Stomach (tissue), 4 donors: ENCODE measurements around the gene SURF6.

Experiments
- EP300 ChIP-seq: sonication (generic); formaldehyde crosslinking; IDR thresholded peaks from one replicate; pipeline ENCODE4 v1.6.1; 2017; ENCODE audit warnings: antibody characterized with exemption
- POLR2A ChIP-seq, 4 donors: fragments of 450-650 bp; IDR thresholded peaks; one replicate each; pipeline ENCODE4 v1.6.1; 2016; ENCODE audit warnings: antibody characterized with exemption in 4 of 4, control low read depth in 2 of 4, mild to moderate bottlenecking in 1 of 4, moderate library complexity in 1 of 4
- TF ChIP-seq, protein P1 (sequence below), 7 experiments: fragments of 450-650 bp in 4 of 7; fragments of 200-600 bp in 3 of 7; sonication (generic) in 3 of 7; IDR thresholded peaks; one replicate each; pipeline ENCODE4 v1.5.1; 2016 to 2019; ENCODE audit warnings: antibody characterized with exemption in 7 of 7, control low read depth in 2 of 7, mild to moderate bottlenecking in 1 of 7

DNA sequence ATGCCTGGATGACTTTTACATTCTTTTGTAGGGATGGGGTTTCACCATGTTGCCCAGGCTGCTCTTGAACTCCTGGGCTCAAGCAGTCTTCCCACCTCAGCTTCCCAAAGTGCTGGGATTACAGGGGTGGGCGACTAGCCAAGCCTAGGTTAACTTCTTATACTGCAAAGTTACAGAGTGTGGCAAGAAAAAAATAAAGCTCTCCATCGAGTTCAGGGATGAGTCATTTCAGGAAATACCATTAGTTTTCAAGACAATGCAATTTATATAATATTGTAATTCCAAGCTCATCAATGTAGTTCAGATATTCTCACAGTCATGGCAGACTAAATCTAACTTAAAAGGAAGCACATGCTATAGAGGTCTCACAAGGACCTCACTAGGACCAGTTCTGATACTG, 49.5 kb downstream of the SURF6 start:
- TF ChIP-seq, protein P1, sequence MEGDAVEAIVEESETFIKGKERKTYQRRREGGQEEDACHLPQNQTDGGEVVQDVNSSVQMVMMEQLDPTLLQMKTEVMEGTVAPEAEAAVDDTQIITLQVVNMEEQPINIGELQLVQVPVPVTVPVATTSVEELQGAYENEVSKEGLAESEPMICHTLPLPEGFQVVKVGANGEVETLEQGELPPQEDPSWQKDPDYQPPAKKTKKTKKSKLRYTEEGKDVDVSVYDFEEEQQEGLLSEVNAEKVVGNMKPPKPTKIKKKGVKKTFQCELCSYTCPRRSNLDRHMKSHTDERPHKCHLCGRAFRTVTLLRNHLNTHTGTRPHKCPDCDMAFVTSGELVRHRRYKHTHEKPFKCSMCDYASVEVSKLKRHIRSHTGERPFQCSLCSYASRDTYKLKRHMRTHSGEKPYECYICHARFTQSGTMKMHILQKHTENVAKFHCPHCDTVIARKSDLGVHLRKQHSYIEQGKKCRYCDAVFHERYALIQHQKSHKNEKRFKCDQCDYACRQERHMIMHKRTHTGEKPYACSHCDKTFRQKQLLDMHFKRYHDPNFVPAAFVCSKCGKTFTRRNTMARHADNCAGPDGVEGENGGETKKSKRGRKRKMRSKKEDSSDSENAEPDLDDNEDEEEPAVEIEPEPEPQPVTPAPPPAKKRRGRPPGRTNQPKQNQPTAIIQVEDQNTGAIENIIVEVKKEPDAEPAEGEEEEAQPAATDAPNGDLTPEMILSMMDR (IDR thresholded peaks at IDR 0.05) = no peak
- TF ChIP-seq POLR2A (IDR thresholded peaks at IDR 0.05) = no peak
- TF ChIP-seq EP300 = no peak
